A375 (cell line): Measurements from ENCODE around the gene APOL2. TPM values are rescaled to one million over a fixed set of nuclear protein-coding genes. Genes with fewer than 3 reads are reported as not detected.

ENCODE experiments used
- small RNA-seq: library from RNA; depleted of rRNA; stranded (forward); fragments of <200 nt; gene quantifications from one replicate; pipeline ENCODE3, GENCODE V24; 2014
- total RNA-seq: library from RNA; depleted of rRNA; stranded (reverse); fragments of >200 nt; shearing (Covaris generic); gene quantifications from 2 replicates; pipeline ENCODE4 v1.2.3, GENCODE V29; 2014; rRNA removed

The APOL2 gene, protein sequence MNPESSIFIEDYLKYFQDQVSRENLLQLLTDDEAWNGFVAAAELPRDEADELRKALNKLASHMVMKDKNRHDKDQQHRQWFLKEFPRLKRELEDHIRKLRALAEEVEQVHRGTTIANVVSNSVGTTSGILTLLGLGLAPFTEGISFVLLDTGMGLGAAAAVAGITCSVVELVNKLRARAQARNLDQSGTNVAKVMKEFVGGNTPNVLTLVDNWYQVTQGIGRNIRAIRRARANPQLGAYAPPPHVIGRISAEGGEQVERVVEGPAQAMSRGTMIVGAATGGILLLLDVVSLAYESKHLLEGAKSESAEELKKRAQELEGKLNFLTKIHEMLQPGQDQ
- 8.6 and 9.3 TPM in 2 replicates for total RNA-seq

GRCh38 chr22:36239401-36240171, at the start of gene APOL2:
APOL2 (minus strand) TSS chr22:36239527; CDS start chr22:36233162, 6,365 bp downstream.

DNA sequence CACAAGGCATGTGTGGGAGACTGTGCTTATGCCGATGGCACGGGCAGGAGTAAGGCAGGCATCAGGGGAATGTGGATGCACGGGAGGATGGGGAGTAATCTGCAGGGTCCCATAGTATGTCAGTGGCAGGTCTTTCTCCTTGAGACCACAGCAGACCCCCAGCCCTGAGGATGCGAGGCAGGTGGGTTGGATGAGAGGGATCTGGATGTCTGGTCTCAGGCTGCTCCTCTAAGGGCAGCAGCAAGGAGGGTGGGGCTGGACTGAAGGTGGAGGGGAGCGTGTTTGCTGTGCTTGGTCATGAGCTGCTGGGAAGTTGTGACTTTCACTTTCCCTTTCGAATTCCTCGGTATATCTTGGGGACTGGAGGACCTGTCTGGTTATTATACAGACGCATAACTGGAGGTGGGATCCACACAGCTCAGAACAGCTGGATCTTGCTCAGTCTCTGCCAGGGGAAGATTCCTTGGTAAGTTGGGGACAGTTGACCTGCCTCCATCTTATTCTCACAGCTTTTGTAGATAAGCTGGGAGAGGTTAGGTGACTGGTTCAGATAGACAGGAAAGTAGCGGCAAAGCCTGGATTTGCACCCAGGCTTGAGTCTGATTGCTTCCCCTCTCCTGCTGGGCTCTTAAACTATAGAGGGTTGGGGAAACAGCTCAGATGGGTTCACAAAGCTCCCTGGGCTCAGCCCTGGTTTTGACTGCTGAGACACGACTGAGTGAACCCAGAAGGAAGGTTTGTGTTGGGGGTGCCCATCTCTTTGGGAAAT, 13.6 kb upstream of the APOL2 start, which contains the start of gene APOL1:
APOL1 (plus strand) TSS at position 380 of the 769 bp plus-strand sequence. CDS start 1,823 bp downstream, outside the sequence.

DNA sequence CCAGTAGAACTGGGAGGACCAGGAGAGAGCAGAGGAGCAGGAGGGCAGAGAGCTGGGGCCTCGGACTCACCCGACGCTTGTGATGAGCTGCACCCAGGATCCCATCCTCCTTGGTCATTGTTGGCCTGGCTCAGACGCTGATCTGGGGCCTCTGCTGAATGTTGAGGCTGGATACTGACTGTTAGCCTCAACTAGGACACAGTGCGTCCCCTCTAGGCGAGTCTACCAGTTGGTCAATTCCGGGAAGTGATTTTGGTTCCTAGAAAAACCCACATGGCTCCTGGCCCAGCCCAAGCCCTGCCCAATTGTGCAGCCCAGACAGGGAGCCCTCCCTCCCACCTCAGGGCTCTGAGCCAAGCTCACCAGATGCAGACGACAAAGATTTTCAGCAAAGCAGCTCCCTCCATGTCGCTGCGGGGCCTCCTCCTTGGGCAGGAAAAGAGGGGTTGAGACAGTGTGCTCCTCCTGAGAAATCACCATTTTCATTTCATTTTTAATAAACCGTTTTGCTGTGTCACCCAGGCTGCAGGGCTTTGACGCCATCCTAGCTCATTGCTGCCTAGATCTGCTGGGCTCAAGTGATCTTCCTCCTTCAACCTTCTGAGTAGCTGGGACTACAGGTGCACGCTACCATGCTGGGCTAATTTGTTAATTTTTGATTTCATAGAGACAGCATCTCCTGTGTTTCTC, 37.6 kb downstream of the APOL2 start, which contains the start of gene APOL4:
APOL4 (minus strand) TSS at position 180 of the 690 bp plus-strand sequence; CDS start at position 105, 75 bp downstream.

Small RNA genes within 50 kb of the gene (small RNA-seq; reads per million reads assigned to genes)
- gene MIR6819: not detected

Other genes with a start within 250 kb of the APOL2 start
- gene RBFOX2, start 210.7 kb downstream of the APOL2 start, total RNA-seq: 62.4 and 81.8 TPM in 2 replicates
- gene APOL3, start 78.8 kb downstream of the APOL2 start, total RNA-seq: 1.5 and 2.7 TPM in 2 replicates
- gene APOL4, start 37.7 kb downstream of the APOL2 start, total RNA-seq: not detected in 2 replicates
- 1.4 and 1.9 TPM in 2 replicates for gene APOL1, start 13.6 kb upstream of the APOL2 start, total RNA-seq
- 155 and 181 TPM in 2 replicates for gene MYH9, start 148.4 kb upstream of the APOL2 start, total RNA-seq
- gene TXN2, start 242.1 kb upstream of the APOL2 start, total RNA-seq: 42.6 and 45.2 TPM in 2 replicates